RPMI8226 (cell line): ENCODE measurements around the gene RICTOR.
A peak's percentile ranks its signal among the peaks of the same experiment; 100 is the strongest.
"Not testable (repeated sequence)": the region's sequence is repeated elsewhere in the genome, so short reads cannot be mapped to it uniquely, and the experiment has no call there.

Source experiments
- DNase-seq: peaks from one replicate; pipeline ENCODE4 v3.0.0-alpha.2; 2015

Gene RICTOR

DNA sequence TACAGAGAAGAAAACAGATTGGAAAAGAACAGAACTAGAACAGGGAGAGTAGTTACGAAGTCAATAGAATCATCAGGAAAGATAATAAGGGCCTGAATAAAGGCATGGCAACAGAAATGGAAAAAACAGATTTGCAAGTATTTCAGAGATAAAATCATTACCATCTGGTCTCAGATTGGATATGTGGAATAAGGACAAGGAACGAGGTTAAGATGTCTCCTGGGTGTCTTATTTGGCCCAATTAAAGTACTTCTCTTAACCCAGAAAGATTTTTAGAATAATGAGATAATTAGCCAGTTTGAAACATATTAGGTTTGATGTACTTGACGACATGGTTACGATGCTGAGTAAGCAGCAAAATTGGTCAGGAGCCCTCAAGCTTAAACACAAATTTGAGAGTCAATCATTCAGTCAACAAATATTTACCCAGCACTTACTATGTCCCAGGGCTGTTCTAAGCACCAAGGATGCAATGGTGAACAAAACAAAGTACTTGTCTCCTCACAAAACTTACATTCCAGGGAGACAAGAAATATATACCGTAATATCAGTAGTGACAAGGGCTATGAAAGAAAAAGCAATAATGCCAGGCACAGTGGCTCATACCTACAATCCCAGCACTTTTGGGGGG is 18.3 kb downstream of the RICTOR start:
- no peak for DNase-seq

DNA sequence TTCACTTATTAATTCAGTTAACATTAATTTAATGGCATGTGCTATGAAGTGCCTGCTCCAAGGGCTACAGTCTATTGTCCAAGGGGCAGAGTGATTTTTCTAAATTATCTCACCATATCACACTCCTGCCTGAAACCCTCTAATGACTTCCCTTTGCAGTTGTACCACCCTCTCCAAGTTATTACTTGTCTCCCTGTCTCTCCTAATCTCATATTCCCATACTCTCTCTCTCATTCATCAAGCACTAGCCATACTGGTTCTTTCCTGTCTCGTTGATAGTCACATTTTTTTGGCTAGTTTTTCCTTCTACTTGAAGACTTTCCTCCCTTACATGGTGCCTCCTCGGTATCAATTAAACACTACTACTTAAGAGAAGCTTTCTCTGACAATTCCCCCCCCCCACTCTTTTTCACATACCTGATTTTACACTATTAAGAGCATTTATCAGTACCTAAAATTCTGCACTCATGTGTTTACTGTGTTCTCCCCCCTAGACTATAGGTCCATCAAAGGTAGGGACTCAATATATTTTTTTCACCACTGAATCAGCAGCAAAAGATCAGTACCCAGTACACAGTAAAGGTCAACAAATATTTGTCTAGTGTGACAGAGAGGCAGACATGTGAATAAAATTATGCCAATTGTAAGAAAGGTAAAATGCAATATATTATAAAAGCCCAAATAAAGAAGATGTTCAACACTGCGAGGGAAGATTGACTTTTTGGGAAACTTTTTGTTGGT is 19.0 kb downstream of the RICTOR start:
- no peak for DNase-seq

DNA sequence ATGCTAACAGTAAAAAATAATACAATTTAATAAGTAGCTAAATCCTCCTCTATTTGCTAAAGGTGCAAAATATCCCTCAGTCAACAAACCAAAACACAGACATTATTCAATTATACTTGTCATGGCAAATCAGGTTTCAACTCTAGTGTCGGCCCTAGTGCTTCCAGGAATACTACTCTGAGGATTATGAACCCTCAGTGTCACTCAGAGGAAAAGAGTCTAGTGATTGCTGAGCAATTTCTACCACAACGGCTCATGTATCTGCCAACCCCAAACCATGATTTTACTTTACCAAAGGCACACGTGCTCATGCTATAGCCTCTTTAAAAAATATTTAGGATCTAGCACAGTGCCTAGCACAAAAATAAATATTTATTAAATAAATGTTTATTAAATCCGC is 21.0 kb downstream of the RICTOR start:
- DNase-seq, result no peak

DNA sequence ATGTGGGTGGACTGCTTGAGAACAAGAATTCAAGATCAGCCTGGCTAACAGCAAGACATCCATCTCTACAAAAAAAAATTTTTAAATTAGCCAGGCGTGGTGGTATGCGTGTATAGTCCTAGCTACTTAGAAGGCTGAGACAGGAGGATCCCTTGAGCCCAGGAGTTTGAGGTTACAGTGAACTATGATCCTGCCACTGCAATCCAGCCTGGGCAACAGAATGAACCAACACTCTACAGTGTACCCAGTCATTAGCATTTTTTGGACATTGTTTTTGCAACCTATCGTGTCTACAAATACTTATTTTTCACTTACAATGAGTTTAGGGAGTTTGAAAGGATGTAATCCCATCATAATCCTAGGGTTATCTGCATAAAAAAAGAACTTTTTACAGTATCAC is 22.1 kb downstream of the RICTOR start:
- DNase-seq, result no peak

DNA sequence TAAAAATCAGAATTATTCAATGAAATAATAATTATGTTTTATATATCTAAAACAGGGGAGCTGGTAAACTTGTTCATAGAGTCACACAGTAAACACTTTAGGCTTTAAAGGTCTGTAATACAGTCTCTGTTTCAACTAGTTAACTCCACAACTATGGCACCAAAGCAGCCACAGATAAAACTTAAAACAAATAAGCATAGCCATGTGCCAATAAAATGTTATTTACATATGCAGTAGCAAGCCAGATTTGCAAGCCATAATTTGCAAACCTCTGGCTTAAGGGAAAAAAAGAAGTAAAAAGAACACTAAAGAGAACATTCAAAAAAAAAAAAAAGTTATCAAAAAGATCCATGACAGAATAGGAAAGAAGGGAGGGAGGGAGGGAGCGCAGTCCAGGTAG is 24.9 kb downstream of the RICTOR start:
- DNase-seq, result no peak

DNA sequence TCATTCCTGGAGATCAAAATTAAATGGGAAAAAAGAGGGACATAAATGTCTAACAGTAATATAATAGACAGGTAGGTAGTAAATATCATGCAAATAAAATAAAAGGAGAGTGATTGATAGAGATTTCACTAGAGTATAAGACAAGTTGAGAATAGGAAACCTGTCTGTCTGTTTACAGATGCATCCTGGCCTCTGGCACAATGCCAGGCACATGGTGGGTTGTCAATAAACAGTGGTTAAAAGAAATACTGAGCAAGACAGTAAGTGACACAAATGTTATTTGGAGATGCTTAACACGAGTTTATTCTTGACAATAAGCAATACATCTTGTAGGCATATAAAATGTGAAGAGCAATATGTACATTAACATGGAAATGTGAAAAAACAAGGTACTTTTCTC is 33.3 kb downstream of the RICTOR start:
- DNase-seq, result peak; percentile 19

DNA sequence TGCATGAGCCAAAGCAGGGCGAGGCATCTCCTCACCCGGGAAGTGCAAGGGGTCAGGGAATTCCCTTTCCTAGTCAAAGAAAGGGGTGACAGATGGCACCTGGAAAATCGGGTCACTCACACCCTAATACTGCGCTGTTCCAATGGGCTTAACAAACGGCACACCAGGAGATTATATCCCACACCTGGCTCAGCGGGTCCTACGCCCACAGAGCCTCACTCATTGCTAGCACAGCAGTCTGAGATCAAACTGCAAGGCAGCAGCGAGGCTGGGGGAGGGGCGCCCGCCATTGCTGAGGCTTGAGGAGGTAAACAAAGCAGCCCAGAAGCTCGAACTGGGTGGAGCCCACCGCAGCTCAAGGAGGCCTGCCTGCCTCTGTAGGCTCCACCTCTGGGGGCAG is 39.7 kb downstream of the RICTOR start:
- not testable (repeated sequence) for DNase-seq

DNA sequence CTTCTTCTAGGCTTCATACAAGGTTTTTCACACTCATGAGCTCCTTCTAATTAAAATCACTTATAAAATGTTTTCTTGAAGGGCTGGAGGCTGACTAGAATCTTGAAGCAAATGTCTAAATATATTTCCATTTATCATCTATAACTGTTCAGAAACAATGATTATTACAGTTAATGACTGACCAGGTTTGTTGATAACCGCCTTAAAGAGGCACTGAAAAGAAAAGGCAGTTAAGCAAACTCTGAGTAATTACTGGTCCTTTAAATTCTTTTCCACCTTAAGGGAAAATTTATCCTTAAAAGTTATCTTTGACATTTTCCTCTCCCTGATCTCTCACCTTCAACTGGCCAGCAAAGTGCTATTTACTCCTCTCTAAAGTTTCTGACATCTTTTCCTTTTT is 43.2 kb downstream of the RICTOR start:
- no peak for DNase-seq

DNA sequence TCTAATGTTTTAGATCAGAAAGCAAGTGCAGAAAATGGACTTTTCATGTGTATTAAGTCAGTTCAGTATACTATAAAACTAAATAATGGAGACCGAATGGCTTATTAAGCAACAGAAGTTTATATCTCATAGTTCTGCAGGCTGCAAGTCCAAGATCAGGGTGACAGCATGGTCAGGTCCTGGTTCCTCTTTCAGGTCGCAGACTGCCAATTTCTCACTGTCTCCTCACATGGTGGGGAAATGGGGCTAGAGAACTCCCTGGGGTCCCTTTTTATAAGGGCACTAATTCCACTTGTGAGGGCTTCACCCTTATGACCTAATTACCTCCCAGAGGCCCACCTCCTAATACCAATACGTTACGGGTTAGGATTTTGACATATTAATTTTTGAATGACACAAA is 48.7 kb downstream of the RICTOR start:
- no peak for DNase-seq

DNA sequence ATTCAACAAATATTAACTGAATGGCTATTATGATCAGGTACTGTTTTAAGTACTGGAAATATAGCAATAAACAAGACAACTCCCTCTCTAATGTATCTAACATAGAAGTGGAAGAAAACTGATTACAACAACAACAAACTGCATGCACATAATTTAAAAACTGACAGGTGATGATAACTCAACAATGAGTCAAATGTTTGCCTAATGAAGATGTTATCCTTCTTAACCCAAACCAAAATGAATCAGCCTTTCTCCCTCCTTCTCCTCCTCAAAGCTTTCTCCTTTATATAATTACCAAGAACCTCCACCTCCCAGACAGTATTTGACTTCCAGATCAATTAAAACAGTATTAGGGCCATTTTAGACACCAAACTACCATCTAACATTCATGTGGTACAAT is 49.3 kb downstream of the RICTOR start:
- no peak for DNase-seq

DNA sequence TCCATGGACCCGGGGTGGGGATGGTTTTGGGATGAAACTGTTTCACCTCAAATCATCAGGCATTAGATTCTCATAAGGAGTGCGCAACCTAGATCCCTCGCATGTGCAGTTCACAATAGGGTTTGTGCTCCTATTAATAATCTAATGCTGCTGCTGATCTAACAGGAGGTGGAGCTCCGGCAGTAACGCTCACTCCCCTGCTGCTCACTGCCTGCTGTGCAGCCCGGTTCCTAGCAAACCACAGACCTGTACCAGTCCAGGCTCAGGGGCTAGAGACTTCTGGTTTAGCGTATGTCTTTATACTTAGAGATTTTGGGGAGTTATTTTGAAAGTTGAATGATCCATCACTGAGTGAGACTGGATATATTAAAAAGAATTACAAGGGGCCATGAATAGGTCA is 50.2 kb downstream of the RICTOR start:
- DNase-seq, result no peak

DNA sequence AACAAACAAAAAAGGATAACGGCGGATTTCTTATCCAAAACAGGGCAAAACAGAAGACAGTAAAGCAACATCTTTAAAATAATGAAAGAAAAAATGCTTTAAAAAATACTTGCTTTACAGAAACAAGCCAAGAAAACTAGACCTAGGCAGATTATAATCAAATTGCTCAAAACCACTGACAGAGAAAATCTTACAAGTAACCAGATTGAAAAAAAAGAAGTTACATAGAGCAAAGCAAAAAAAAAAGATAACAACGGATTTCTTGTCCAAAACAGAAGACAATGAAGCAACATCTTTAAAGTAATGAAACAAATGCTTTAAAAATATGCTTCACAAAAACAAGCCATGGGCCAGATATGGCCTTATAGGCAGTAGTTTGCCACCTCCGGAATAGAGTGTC is 51.1 kb downstream of the RICTOR start:
- no peak for DNase-seq

DNA sequence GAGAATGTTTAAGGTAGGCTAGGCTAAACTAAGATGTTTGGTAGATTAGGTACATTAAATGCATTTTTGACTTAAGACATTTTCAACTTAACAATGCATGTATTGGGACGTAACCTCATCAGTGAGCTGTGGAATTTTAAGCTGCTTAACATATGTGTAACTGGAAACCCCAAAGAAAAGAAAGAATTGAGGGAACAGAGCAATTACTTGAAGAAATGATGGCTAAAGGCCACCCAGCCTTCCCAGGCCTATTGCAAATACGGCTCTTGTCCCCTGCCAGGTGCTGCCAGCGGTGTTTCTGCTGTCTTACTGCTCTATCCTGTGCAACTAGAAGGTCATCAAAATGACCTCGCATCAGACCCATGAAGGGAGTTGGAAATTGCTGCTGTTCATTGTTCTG is 52.0 kb downstream of the RICTOR start:
- no peak for DNase-seq

DNA sequence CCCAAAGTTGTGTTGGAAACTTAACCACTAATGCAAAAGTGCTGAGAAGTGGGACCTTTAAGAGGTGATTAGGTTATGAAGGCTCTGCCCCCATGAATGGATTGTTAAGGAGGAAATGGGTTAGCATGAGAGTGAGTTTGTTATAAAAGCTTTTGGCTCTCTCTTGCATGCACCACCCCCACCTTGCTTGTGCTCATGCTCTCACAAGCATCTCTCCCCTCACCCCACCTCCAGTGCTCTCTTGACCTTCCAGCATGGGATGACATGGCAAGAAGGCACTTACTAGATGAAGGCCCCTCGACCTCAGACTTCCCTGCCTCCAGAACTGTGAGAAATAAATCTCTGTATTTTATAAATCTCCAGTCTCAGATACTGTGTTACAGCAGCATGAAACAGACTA is 52.8 kb downstream of the RICTOR start:
- DNase-seq, result no peak

DNA sequence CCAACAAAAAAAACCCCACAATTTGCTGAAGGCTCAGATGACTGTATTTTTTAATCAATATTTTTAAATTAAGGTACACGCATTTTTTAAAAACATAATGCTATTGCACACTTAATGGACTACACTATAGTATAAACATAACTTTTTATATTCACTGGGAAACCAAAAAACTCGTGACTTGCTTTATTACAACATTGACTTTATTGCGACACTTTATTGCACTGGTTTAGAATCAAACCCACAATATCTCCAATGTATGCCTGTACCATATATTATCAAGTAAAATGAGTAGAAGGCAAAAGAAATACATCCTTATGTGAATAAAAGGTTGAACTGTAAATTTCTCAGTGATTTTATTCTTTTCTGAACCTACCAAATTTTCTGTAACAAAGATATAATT is 53.7 kb downstream of the RICTOR start:
- DNase-seq, result no peak

DNA sequence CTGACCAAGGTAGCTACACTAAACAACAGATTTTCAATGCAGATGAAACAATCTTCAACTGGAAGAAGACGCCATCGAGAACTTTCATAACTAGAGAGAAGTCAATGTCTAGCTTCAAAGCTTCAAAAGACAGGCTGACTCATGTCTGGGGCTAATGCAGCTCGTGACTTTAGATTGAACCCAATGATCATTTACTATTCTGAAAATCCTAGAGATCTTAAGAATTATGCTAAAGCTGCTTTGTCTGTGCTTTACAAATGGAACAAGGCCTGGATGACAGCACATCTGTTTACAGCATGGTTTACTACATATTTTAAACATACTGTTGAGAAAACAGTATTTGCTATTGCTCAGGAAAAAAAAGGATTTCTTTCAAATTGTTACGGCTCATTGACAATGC is 54.9 kb downstream of the RICTOR start:
- DNase-seq, result no peak

DNA sequence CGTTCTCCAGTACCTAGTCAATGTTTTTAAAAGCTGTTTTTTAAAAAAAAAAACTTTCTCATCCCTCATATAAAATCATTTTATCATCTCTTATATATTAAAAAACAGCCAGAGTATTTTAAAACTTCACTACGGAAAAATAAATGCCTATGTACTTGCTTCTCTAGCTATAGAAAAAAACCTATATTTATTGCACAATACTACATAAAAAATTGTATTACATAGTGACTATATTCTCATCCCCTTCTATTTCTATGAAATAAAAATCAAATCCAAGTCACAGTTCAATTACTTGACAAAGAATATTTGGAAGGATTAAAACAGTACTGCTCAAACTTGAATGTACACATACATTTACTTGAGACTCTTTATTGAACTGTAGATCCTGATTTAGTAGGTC is 56.7 kb downstream of the RICTOR start:
- DNase-seq, result no peak

DNA sequence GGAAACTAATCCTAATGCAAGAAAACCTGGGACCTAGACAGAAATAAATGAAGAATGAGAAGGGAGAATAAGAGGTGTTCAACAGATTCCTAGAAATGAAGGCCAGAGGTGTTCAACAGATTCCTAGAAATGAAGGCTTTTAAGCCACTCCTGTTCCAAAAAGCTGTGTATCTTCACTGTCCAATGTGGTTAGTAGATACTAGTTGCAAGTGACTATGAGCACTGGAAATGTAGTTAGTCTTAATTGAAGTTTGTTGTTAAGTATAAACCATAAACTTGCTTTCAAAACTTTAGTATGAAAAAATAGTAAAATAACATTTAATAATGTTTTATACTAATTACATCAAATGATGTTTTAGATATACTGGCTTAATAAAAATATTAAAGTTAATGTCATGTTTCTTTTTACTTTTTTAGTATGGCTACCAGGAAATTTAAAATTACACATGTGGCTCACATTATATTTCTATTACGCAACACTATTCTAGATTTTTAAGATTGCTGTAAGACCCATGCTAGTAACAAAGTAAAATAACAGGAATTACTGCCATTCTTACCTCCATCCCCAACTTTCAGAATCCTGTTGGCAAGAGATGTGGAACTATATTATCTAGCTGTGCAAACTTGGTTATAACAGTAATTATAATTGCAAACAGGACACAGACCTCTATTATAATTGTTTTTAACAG is 57.5 kb downstream of the RICTOR start:
- DNase-seq, result no peak

DNA sequence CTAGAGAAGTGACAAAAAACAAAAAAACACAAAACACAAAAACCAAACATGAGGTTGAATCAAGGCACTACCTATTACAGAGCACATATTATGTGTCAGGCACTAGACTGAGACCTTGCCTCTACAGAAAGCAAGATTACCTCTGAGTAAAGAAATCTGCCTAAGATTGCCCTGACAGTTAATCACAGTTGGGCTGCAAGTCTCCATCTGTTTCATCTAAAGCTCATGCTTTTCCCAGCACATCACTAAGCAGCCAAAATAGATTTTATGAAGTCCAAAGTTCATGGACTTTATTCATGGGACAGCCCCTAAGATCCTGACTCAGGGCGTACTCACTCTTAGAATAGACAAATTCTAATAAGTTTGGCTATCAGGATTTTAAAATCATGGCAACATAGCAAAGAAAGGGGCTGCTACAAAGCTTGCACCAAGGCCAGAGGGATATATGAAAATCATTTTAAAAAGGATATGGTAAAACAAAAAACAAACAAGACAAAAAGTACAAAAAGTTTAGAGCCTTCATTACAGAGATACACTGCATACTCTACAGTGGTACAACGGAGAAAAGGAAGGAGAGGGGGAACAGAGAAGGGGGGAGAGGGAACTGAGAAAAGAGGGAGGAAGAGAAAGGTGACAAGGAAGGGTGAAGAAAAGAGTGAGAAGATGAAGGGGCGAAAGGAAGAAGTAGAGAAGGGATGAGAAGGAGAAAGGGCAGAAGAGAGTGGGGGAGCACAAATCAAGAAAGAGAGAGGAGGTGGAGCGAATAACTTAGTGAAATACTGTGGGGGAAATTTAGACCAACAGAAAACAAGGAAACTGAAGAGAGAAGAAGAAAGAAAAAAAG is 58.2 kb downstream of the RICTOR start:
- DNase-seq, result no peak

DNA sequence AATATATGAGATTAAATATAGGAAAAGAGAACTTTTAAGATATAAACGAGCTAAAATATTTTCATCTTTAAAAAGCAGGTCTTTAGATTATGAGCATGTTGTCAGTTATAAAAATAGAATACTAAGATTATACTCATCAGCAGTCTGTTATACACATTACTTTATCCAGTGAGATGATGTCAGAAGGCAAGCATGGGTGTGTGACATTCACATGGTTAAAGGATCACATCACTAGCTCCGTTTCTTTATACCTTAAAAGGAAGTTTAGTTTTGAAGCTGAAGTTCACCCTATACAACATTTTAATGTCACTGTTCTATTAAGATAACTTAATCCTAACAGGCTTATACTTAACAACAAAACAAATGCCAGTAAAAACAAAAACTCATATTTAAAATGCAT is 59.6 kb downstream of the RICTOR start:
- no peak for DNase-seq

DNA sequence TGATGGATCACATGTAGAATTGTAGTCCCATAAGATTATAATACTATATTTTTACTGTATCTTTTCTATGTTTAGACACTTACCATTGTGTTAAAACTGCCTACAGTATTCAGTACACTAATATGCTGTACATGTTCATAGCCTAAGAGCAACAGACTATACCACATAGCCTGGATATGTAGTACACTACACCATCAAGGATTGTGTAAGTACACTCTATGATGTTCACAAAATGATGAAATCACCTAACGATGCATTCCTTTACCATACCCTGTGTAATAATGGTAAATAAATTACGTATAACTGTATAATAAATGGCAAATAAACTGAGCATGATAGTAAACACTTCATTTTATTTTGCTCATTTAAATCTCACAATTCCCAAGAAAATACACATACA is 60.3 kb downstream of the RICTOR start:
- no peak for DNase-seq

DNA sequence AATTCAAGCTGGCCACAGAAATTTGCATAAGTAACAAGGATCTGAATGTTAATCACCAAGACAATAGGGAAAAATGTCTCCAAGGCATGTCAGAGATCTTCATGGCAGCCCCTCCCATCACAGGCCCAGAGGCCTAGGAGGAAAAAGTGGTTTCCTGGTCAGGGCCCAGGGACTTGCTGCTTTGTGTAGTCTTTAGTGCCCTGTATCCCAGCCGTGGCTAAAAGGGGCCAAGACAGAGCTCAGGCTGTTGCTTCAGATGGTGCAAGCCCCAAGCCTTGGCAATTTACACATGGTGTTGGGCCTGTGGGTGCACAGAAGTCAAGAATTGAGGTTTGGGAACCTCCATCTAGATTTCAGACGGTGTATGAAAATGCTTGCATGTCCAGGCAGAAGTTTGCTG is 63.2 kb downstream of the RICTOR start:
- not testable (repeated sequence) for DNase-seq

DNA sequence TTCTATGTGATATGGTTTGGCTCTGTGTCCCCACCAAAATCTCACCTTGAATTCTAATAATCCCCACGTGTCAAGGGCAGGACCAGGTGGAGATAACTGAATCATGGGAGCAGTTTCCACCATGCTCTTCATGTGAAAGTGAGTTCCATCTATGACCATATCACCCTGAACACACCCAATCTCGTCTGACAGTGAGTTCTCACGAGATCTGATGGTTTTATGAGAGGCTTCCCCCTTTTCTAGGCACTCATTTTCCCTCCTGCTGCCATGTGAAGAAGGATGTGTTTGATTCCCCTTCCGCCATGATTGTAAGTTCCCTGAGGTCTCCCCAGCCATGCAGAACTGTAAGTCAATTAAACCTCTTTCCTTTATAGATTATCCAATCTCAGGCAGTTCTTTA is 64.2 kb downstream of the RICTOR start:
- no peak for DNase-seq

DNA sequence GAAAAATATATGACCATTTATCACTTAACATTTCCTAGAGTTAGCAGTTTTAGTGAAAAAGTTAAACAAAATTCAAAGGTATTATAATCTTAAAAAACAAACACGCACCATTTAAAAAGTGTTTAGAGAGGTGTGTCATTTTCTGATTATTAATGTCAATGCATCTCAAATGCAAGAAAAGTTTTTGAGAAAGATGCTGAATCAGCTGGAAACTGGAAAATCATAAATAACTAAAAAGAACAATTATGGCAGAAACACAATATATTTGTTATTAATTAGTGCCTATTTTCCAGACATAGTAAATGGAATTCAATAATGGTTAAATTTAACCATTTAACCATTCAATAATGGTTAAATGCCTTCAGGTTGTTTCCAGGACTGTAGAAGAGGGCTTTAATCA is 64.9 kb downstream of the RICTOR start:
- no peak for DNase-seq
